SK-N-SH (cell line): ENCODE measurements around the gene RASSF3. TPM values are rescaled to one million over a fixed set of nuclear protein-coding genes. Genes with fewer than 3 reads are reported as not detected.

Experiments used
- CTCF ChIA-PET: fragments of 300-600, 350-600 bp; formaldehyde crosslinking; extraction: SDS; loops from one replicate; lab custom pipeline; 2021; lab: Yijun Ruan, JAX
- POLR2A ChIA-PET: fragments of 350-600 bp; sonication (Branson Sonifier 250); formaldehyde crosslinking; extraction: SDS; loops from one replicate; lab custom pipeline; 2020; ENCODE audit warnings: antibody characterized with exemption, inconsistent platforms; lab: Yijun Ruan, JAX
- DNase-seq: peaks from one replicate; pipeline ENCODE4 v3.0.0; 2012
- H2AFZ ChIP-seq: fragments of 200-600 bp; sonication (generic); 2 replicates; pipeline ENCODE4 v1.8.1; 2016; ENCODE audit warnings: antibody characterized with exemption, mild to moderate bottlenecking, low read depth
- H3F3A ChIP-seq: fragments of 200-600 bp; sonication (generic); replicated peaks from 2 replicates; pipeline ENCODE3; 2016; ENCODE audit warnings: antibody characterized with exemption, mild to moderate bottlenecking; ENCODE audit not compliant: insufficient read depth
- H3K27ac ChIP-seq, 2 experiments: fragments of 200-500 bp in 1 of 2; fragments of 200-600 bp in 1 of 2; sonication (Bioruptor generic) in 1 of 2; sonication (generic), shearing (Covaris generic) in 1 of 2; 2 replicates each; pipeline versions ENCODE4 v1.5.1 to v1.6.1; 2014 to 2016; ENCODE audit warnings: low read depth in 2 of 2, inconsistent platforms in 1 of 2, low read length in 1 of 2, mild to moderate bottlenecking in 1 of 2, mixed read lengths in 1 of 2
- H3K27me3 ChIP-seq: fragments of 200-600 bp; sonication (generic), shearing (Covaris generic); 2 replicates; pipeline ENCODE4 v1.6.1; 2016; ENCODE audit warnings: mixed run types; ENCODE audit not compliant: insufficient read depth
- H3K36me3 ChIP-seq, 2 experiments: fragments of 200-500 bp in 1 of 2; fragments of 200-600 bp in 1 of 2; sonication (Bioruptor generic) in 1 of 2; sonication (generic) in 1 of 2; replicated peaks in 1 of 2; 2 replicates each; pipeline versions ENCODE3 to v1.5.1; 2014 to 2016; ENCODE audit warnings: low read length in 1 of 2, mild to moderate bottlenecking in 1 of 2; ENCODE audit not compliant: insufficient read depth in 2 of 2, control insufficient read depth in 1 of 2
- H3K4me1 ChIP-seq, 2 experiments: fragments of 200-500 bp in 1 of 2; fragments of 200-600 bp in 1 of 2; sonication (Bioruptor generic) in 1 of 2; sonication (generic), shearing (Covaris generic) in 1 of 2; 2 replicates each; pipeline versions ENCODE4 v1.5.1 to v1.6.1; 2014 to 2016; ENCODE audit warnings: low read depth in 1 of 2, low read length in 1 of 2, mixed run types in 1 of 2; ENCODE audit not compliant: insufficient read depth in 2 of 2, control insufficient read depth in 1 of 2
- H3K4me2 ChIP-seq: fragments of 200-600 bp; sonication (generic), shearing (Covaris generic); 2 replicates; pipeline ENCODE4 v1.6.1; 2017; ENCODE audit warnings: mixed run types
- H3K4me3 ChIP-seq, 2 experiments: fragments of 200-500 bp in 1 of 2; fragments of 200-600 bp in 1 of 2; sonication (Bioruptor generic) in 1 of 2; sonication (generic), shearing (Covaris generic) in 1 of 2; 2 replicates each; pipeline versions ENCODE4 v1.5.1 to v1.8.1; 2014 to 2016; ENCODE audit warnings: low read depth in 2 of 2, inconsistent platforms in 1 of 2, low read length in 1 of 2, mild to moderate bottlenecking in 1 of 2, mixed read lengths in 1 of 2, moderate library complexity in 1 of 2
- H3K79me2 ChIP-seq: fragments of 200-600 bp; sonication (generic); 2 replicates; pipeline ENCODE4 v1.8.1; 2017; ENCODE audit warnings: mild to moderate bottlenecking; ENCODE audit not compliant: insufficient read depth
- H3K9ac ChIP-seq: fragments of 200-600 bp; sonication (generic); 2 replicates; pipeline ENCODE4 v1.6.1; 2017; ENCODE audit warnings: mixed run types
- H3K9me2 ChIP-seq: fragments of 200-600 bp; sonication (generic); 2 replicates; pipeline ENCODE4 v1.6.1; 2017; ENCODE audit warnings: mixed run types
- H3K9me3 ChIP-seq: fragments of 200-600 bp; sonication (generic); 2 replicates; pipeline ENCODE4 v1.6.1; 2017; ENCODE audit warnings: mixed run types, mild to moderate bottlenecking, moderate library complexity
- H4K20me1 ChIP-seq: fragments of 200-600 bp; sonication (generic); 2 replicates; pipeline ENCODE4 v1.6.1; 2017; ENCODE audit warnings: mild to moderate bottlenecking, mixed run types; ENCODE audit not compliant: insufficient read depth
- CHD2 ChIP-seq: fragments of 150-350 bp; IDR thresholded peaks from 2 replicates; pipeline ENCODE4 v1.6.1; 2018; ENCODE audit warnings: low read length; ENCODE audit not compliant: partially characterized antibody
- EZH2phosphoT487 ChIP-seq: fragments of 200-600 bp; sonication (generic); IDR thresholded peaks from 2 replicates; pipeline ENCODE4 v1.6.1; 2017; ENCODE audit warnings: low read depth, mixed run types, mild to moderate bottlenecking, antibody characterized with exemption, moderate library complexity, borderline replicate concordance
- FOSL2 ChIP-seq: IDR thresholded peaks from 2 replicates; pipeline ENCODE4 v1.4.0; 2012; ENCODE audit warnings: low read depth, mild to moderate bottlenecking, moderate library complexity, borderline replicate concordance
- GABPA ChIP-seq: IDR thresholded peaks from 2 replicates; pipeline ENCODE4 v1.4.0; 2012; ENCODE audit warnings: low read depth, mild to moderate bottlenecking
- GATA2 ChIP-seq: sonication (generic); formaldehyde crosslinking; IDR thresholded peaks from 2 replicates; pipeline ENCODE4 v1.5.0; 2020; ENCODE audit warnings: mild to moderate bottlenecking, missing genetic modification reagents
- IRF3 ChIP-seq: fragments of 150-350 bp; IDR thresholded peaks from 2 replicates; pipeline ENCODE4 v1.6.1; 2016; ENCODE audit warnings: mild to moderate bottlenecking, low read depth, low read length
- MEF2A ChIP-seq: IDR thresholded peaks from 2 replicates; pipeline ENCODE4 v1.4.0; 2012; ENCODE audit warnings: low read depth, borderline replicate concordance
- NFIC ChIP-seq: IDR thresholded peaks from 2 replicates; pipeline ENCODE4 v1.4.0; 2012; ENCODE audit warnings: borderline replicate concordance
- NRF1 ChIP-seq: IDR thresholded peaks from 2 replicates; pipeline ENCODE4 v1.6.1; 2012; ENCODE audit warnings: low read depth, mild to moderate bottlenecking, low read length
- POLR2AphosphoS5 ChIP-seq: IDR thresholded peaks from 2 replicates; pipeline ENCODE4 v1.6.1; 2012; ENCODE audit warnings: low read depth, low read length
- RAD21 ChIP-seq: IDR thresholded peaks from 2 replicates; pipeline ENCODE4 v1.6.1; 2012; ENCODE audit warnings: mild to moderate bottlenecking, low read length
- RFX5 ChIP-seq: IDR thresholded peaks from 2 replicates; pipeline ENCODE4 v1.6.1; 2012; ENCODE audit warnings: mild to moderate bottlenecking, improper control_type of control experiment, low read length
- RXRA ChIP-seq: IDR thresholded peaks from 2 replicates; pipeline ENCODE4 v1.4.0; 2012; ENCODE audit warnings: low read depth, mild to moderate bottlenecking, borderline replicate concordance
- SMC3 ChIP-seq: IDR thresholded peaks from 2 replicates; pipeline ENCODE4 v1.6.1; 2012; ENCODE audit warnings: low read depth, low read length, improper control_type of control experiment
- TAF1 ChIP-seq: IDR thresholded peaks from 2 replicates; pipeline ENCODE4 v1.6.1; 2012; ENCODE audit warnings: low read depth, mild to moderate bottlenecking, low read length, moderate library complexity, borderline replicate concordance
- TEAD4 ChIP-seq: IDR thresholded peaks from 2 replicates; pipeline ENCODE4 v1.4.0; 2012; ENCODE audit warnings: mild to moderate bottlenecking, borderline replicate concordance; ENCODE audit not compliant: insufficient read depth
- USF2 ChIP-seq: fragments of 150-350 bp; IDR thresholded peaks from 2 replicates; pipeline ENCODE4 v1.6.1; 2017; ENCODE audit warnings: antibody characterized with exemption, low read length, low read depth, borderline replicate concordance
- WGBS: methylation state at CpG from one replicate; pipeline ENCODE4 v1.1.6; 2017; ENCODE audit warnings: low lambda C conversion rate; 5-methylcytosine and 5-hydroxymethylcytosine counted together
- polyA plus RNA-seq, 3 experiments: library from polyadenylated mRNA; depleted of rRNA; stranded (reverse); fragments of >200 nt; gene quantifications; 2 replicates each; pipeline ENCODE4 v1.2.3, GENCODE V29; 2012
- TF ChIP-seq, protein P1 (sequence below): IDR thresholded peaks from 2 replicates; pipeline ENCODE4 v1.4.0; 2012; ENCODE audit warnings: low read depth, borderline replicate concordance
- TF ChIP-seq, protein P2 (sequence below): fragments of 200-600 bp; sonication (generic); IDR thresholded peaks from 2 replicates; pipeline ENCODE4 v1.6.1; 2017; ENCODE audit warnings: antibody characterized with exemption, mild to moderate bottlenecking, moderate library complexity

Gene RASSF3
- polyA plus RNA-seq, 1 of the 3 experiments (the other 2 are of a cell fraction), result 11.1 TPM

GRCh38 chr12:64665514-64665913, 55.2 kb downstream of the RASSF3 start (continued):
- TF ChIP-seq NRF1 (no peak), SMC3 (no peak), USF2 (no peak), MEF2A (no peak), RXRA (no peak), TAF1 (no peak), POLR2AphosphoS5 (no peak)
- TF ChIP-seq, protein P1, sequence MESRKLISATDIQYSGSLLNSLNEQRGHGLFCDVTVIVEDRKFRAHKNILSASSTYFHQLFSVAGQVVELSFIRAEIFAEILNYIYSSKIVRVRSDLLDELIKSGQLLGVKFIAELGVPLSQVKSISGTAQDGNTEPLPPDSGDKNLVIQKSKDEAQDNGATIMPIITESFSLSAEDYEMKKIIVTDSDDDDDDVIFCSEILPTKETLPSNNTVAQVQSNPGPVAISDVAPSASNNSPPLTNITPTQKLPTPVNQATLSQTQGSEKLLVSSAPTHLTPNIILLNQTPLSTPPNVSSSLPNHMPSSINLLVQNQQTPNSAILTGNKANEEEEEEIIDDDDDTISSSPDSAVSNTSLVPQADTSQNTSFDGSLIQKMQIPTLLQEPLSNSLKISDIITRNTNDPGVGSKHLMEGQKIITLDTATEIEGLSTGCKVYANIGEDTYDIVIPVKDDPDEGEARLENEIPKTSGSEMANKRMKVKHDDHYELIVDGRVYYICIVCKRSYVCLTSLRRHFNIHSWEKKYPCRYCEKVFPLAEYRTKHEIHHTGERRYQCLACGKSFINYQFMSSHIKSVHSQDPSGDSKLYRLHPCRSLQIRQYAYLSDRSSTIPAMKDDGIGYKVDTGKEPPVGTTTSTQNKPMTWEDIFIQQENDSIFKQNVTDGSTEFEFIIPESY, result no peak

DNA sequence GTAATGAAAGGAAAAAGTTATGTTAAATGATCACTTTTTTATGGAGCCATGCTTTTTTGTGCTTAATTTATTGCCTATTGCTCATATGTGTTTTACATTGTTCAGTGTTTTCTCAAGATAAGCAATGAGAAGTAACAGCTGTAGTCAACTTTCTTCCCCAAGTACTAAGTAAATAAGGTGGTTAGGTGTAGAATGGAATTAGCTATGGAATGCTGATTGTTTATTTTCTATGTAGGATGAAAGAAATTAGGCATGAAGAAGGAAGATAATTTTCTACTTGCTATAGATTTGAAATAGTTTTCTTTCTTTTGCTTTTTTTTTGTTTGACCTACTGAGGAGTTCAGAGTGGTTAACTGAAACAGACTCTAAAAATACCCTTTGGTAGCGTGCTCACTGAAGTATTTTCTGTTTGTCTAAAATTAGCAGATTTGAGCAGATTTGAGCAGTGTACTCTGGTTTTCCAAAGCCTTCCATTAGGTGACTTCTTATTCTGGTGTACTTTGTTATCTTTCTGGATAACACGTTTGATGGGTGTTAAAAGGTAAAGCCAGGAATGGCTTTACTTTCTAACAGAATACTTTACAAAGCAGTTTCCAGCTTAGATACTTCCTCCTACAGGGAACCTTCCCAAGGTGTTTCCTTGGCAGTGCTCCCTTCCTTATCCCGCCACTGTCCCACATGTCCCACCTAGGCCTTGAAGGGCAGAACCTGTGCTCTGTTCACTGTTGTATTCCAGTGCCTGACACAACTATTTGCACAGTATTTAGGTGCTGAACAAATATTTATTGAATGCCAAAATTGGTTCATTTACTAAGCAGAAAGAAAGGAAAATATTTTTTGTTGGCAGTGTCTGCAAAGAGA, 56.0 kb downstream of the RASSF3 start:
- Histone ChIP-seq H3K27me3 (no peaks in the 10 kb centered on the region), H3K9me3 (no peaks in the 10 kb centered on the region), H3F3A (no peaks in the 10 kb centered on the region), H4K20me1 (0 out of 2 replicates have a peak, but pooled peaks cover 7% of the 10 kb centered on the region), H3K4me1 (peaks cover 29 to 33% of the 10 kb centered on the region in 2 experiments; a peak in 3 of 4 replicates), H3K79me2 (peaks cover 52% of the 10 kb centered on the region), H3K9me2 (no peaks in the 10 kb centered on the region), H3K9ac (no peak overlapping the region), H3K27ac (no peak overlapping the region), H3K4me3 (no peak overlapping the region), H2AFZ (no peak overlapping the region), H3K4me2 (no peak overlapping the region; the same call in 1 of the 2 replicates)
- 84% methylated on average over 3 of the region's 3 CpGs for WGBS
- POLR2A ChIA-PET, result no interaction called here
- TF ChIP-seq TEAD4 (no peak), GABPA (no peak), POLR2AphosphoS5 (no peak), NFIC (no peak), RAD21 (no peak), IRF3 (no peak), GATA2 (no peak), FOSL2 (no peak), RFX5 (no peak), CHD2 (no peak), EZH2phosphoT487 (no peak), MEF2A (no peak)
- TF ChIP-seq, protein P2, sequence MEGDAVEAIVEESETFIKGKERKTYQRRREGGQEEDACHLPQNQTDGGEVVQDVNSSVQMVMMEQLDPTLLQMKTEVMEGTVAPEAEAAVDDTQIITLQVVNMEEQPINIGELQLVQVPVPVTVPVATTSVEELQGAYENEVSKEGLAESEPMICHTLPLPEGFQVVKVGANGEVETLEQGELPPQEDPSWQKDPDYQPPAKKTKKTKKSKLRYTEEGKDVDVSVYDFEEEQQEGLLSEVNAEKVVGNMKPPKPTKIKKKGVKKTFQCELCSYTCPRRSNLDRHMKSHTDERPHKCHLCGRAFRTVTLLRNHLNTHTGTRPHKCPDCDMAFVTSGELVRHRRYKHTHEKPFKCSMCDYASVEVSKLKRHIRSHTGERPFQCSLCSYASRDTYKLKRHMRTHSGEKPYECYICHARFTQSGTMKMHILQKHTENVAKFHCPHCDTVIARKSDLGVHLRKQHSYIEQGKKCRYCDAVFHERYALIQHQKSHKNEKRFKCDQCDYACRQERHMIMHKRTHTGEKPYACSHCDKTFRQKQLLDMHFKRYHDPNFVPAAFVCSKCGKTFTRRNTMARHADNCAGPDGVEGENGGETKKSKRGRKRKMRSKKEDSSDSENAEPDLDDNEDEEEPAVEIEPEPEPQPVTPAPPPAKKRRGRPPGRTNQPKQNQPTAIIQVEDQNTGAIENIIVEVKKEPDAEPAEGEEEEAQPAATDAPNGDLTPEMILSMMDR, result no peak
- TF ChIP-seq, all 33 proteins: peak for 0
- no peaks in the 10 kb centered on the region for H3K36me3 ChIP-seq
- CTCF ChIA-PET, result no interaction called here
- no peak for DNase-seq
